ENCODE data around the gene KCTD10. TPM values are rescaled to one million over a fixed set of nuclear protein-coding genes. Genes with fewer than 3 reads are reported as not detected.

The KCTD10 gene
- total RNA-seq, 1 experiment from 2014 or later = 71.3 TPM

- no peaks in the 10 kb centered on the region for H3K23me2 ChIP-seq (ENCODE audit: insufficient read length, low read depth, low read length, poor library complexity, severe bottlenecking)
- no CpG with 5 or more reads among the region's 1 CpG for WGBS (ENCODE audit: extremely low coverage, insufficient read length, low lambda C conversion rate)
- H4K20me1 ChIP-seq (ENCODE audit: control insufficient read depth, insufficient read depth, insufficient read length) = no peaks in the 10 kb centered on the region
- no peak overlapping the region for H3K23ac ChIP-seq (ENCODE audit: insufficient read length, low read depth, low read length)
- no peaks in the 10 kb centered on the region for H3K27me3 Mint-ChIP-seq (ENCODE audit: low read depth)
- no peak overlapping the region for H3K4me2 ChIP-seq (ENCODE audit: insufficient read depth, insufficient read length, low read length)
- no peak overlapping the region for H2BK120ac ChIP-seq (ENCODE audit: low read depth, low read length, poor library complexity, severe bottlenecking)
- no peak overlapping the region for H4K5ac ChIP-seq (ENCODE audit: insufficient read length, low read depth, low read length)
- no peak overlapping the region for H3K18ac ChIP-seq (ENCODE audit: insufficient read length, low read depth, low read length)
- H4K91ac ChIP-seq (ENCODE audit: insufficient read length, low read depth, low read length) = no peak overlapping the region
- H3K79me1 ChIP-seq (ENCODE audit: insufficient read depth, low read depth, low read length, poor library complexity, severe bottlenecking) = no peaks in the 10 kb centered on the region
- no peak overlapping the region for H2BK15ac ChIP-seq (ENCODE audit: low read depth, low read length)
- TF ChIP-seq CTCF (conservative IDR thresholded peaks at IDR 0.05) = no peak
- H3K14ac ChIP-seq (ENCODE audit: insufficient read depth, low read length) = no peak overlapping the region
- peaks cover 5 to 60% (median 46%) of the 10 kb centered on the region in 3 experiments; a peak in 5 of 7 replicates for H3K36me3 Mint-ChIP-seq (ENCODE audit: insufficient read depth in 1 of 3, low read depth in 3 of 3)
- H3K27ac Mint-ChIP-seq = peak overlapping the region in 1 of 3 experiments; percentile 1; a peak in 1 of 7 replicates
- no peak overlapping the region for H2BK5ac ChIP-seq (ENCODE audit: insufficient read length, low read length)
- H3K27ac ChIP-seq (ENCODE audit: insufficient read length, low read depth, low read length) = no peak overlapping the region
- no peaks in the 10 kb centered on the region for H3K79me2 ChIP-seq (ENCODE audit: insufficient read depth, low read length)
- H3K4me1 ChIP-seq (ENCODE audit: insufficient read depth, low read length) = no peaks in the 10 kb centered on the region
- no peaks in the 10 kb centered on the region for H3K4me1 Mint-ChIP-seq
- H3K9ac ChIP-seq (ENCODE audit: extremely low read depth, insufficient read length, low read length) = no peak overlapping the region
- H3K9me3 ChIP-seq (ENCODE audit: control insufficient read depth, low read depth, low read length) = no peaks in the 10 kb centered on the region
- H3T11ph ChIP-seq (ENCODE audit: low read length) = no peak overlapping the region
- no peaks in the 10 kb centered on the region for H3K27me3 ChIP-seq (ENCODE audit: insufficient read depth, low read length)
- no peak overlapping the region for H3K56ac ChIP-seq (ENCODE audit: insufficient read length, low read depth, low read length)
- no peak for DNase-seq
- H3K9me3 Mint-ChIP-seq = no peaks in the 10 kb centered on the region
- no peak overlapping the region for H4K8ac ChIP-seq (replicated peaks; ENCODE audit: insufficient read length, low read depth, low read length)
- no peak overlapping the region for H3K4ac ChIP-seq (ENCODE audit: low read depth, low read length)
- H3K4me3 Mint-ChIP-seq = no peak overlapping the region
- no peak overlapping the region for H2BK20ac ChIP-seq (ENCODE audit: low read depth, low read length, poor library complexity, severe bottlenecking)
- H2AK5ac ChIP-seq (ENCODE audit: insufficient read length, low read length) = no peak overlapping the region
- no peak overlapping the region for H2BK12ac ChIP-seq (ENCODE audit: insufficient read length, low read depth, low read length)
- no peak overlapping the region for H2AFZ ChIP-seq (ENCODE audit: low read length)
These were observed 35.5 kb upstream of the KCTD10 start for GRCh38 chr12:109512608-109513007.
